ENCODE results near the gene MYL6. TPM values are rescaled to one million over a fixed set of nuclear protein-coding genes. Genes with fewer than 3 reads are reported as not detected.

MYL6 gene
- polyA plus RNA-seq, 1 of the 3 experiments (the other 2 are of a cell fraction): 4,697 TPM

DNA sequence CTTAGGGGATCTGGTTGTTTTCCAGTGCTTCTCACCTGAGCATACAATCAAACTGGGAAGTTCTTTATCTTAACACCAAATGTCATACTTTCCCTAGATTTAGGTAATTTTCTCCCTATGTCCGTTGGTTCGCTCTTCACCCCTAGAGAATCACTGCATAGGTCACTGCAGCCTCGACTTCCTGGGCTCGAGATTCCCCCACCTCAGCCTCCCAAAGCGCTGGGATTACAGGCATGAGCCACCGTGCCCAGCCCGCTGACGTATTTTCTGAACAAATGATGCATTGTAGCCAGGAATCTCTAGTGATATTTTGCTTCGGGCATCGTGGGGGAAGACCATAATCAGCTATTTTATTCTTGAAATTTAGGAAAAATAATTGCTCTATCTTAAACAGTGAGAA lies 42.8 kb upstream of the MYL6 start (continued):
- TF ChIP-seq YY1 (IDR thresholded peaks at IDR 0.05; ENCODE audit: low read depth): no peak

GRCh38 chr12:56116267-56117081 lies 41.7 kb upstream of the MYL6 start, which contains the start of gene RPL41:
Gene RPL41 (plus strand): TSS chr12:56116633.
- Histone ChIP-seq H3K4me2 (peak within 1 kb of the TSS; percentile 93), H3K9ac (peak within 1 kb of the TSS; percentile 97), H3K9me3 (no peaks in the 10 kb centered on the region), H3K27me3 (ENCODE audit: insufficient read depth) (no peaks in the 10 kb centered on the region), H3K4me3 (ENCODE audit: low read depth in 2 of 2, low read length in 1 of 2) (peak within 1 kb of the TSS; percentile 89 to 94), H3K79me2 (ENCODE audit: insufficient read depth) (peaks cover 40% of the 10 kb centered on the region), H3K9me2 (no peaks in the 10 kb centered on the region), H3F3A (replicated peaks; ENCODE audit: insufficient read depth) (peaks cover 45% of the 10 kb centered on the region), H3K27ac (ENCODE audit: low read depth in 2 of 2, low read length in 1 of 2) (peak within 1 kb of the TSS; percentile 93 to 95), H3K36me3 (replicated peaks in 1 of 2; ENCODE audit: control insufficient read depth in 1 of 2, insufficient read depth in 2 of 2, low read length in 1 of 2) (peaks cover 28 to 40% of the 10 kb centered on the region in 2 experiments), H4K20me1 (ENCODE audit: insufficient read depth) (peaks cover 3% of the 10 kb centered on the region; the same call in 1 of the 2 replicates), H2AFZ (ENCODE audit: low read depth) (peak within 1 kb of the TSS; percentile 96), H3K4me1 (ENCODE audit: control insufficient read depth in 1 of 2, insufficient read depth in 2 of 2, low read depth in 1 of 2, low read length in 1 of 2) (peaks cover 18 to 20% of the 10 kb centered on the region in 2 experiments; a peak in 3 of 4 replicates)
- CTCF ChIA-PET: interaction anchor here (0.9 to 16.0 kb wide), 7 partner anchors 11 to 120 kb away, joined by 3 to 272 read pairs (median 8); partner anchors contain the start of genes ESYT1, PA2G4, SMARCC2 and SUOX
- POLR2A ChIA-PET: interaction anchor here (0.6 to 2.5 kb wide), 10 partner anchors 9 to 1882 kb away, joined by 3 to 44 read pairs (median 4); partner anchors contain the start of genes ESYT1, IKZF4, PA2G4 and SMARCC2
- DNase-seq: peak; percentile 80
- WGBS (ENCODE audit: low lambda C conversion rate): under 1% methylated on average over 25 of the region's 34 CpGs
- TF ChIP-seq POLR2AphosphoS5 (IDR thresholded peaks at IDR 0.05; ENCODE audit: low read depth, low read length) (peak; percentile 100), NRF1 (IDR thresholded peaks at IDR 0.05; ENCODE audit: low read depth, low read length) (no peak), RFX5 (IDR thresholded peaks at IDR 0.05; ENCODE audit: low read length) (no peak; the same call in 1 of the 2 replicates), TCF12 (IDR thresholded peaks at IDR 0.05) (no peak; the same call in 1 of the 2 replicates), FOXJ3 (CRISPR knock-in tag; IDR thresholded peaks at IDR 0.05) (no peak), YY1 (IDR thresholded peaks at IDR 0.05; ENCODE audit: low read depth) (peak; percentile 91), MXI1 (IDR thresholded peaks at IDR 0.05; ENCODE audit: low read depth, low read length) (peak; percentile 82; the same call in 1 of the 2 replicates), ELF1 (IDR thresholded peaks at IDR 0.05) (peak; percentile 59), JUND (IDR thresholded peaks at IDR 0.05) (no peak), CHD2 (IDR thresholded peaks at IDR 0.05; ENCODE audit: low read length, partially characterized antibody) (peak; percentile 70), GABPA (IDR thresholded peaks at IDR 0.05; ENCODE audit: low read depth) (peak; percentile 86), RXRA (IDR thresholded peaks at IDR 0.05; ENCODE audit: borderline replicate concordance, low read depth) (no peak), NFIC (IDR thresholded peaks at IDR 0.05; ENCODE audit: borderline replicate concordance) (no peak), TEAD4 (IDR thresholded peaks at IDR 0.05; ENCODE audit: borderline replicate concordance, insufficient read depth) (no peak), SMC3 (IDR thresholded peaks at IDR 0.05; ENCODE audit: low read depth, low read length) (no peak)
- TF ChIP-seq, protein P1, sequence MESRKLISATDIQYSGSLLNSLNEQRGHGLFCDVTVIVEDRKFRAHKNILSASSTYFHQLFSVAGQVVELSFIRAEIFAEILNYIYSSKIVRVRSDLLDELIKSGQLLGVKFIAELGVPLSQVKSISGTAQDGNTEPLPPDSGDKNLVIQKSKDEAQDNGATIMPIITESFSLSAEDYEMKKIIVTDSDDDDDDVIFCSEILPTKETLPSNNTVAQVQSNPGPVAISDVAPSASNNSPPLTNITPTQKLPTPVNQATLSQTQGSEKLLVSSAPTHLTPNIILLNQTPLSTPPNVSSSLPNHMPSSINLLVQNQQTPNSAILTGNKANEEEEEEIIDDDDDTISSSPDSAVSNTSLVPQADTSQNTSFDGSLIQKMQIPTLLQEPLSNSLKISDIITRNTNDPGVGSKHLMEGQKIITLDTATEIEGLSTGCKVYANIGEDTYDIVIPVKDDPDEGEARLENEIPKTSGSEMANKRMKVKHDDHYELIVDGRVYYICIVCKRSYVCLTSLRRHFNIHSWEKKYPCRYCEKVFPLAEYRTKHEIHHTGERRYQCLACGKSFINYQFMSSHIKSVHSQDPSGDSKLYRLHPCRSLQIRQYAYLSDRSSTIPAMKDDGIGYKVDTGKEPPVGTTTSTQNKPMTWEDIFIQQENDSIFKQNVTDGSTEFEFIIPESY (IDR thresholded peaks at IDR 0.05; ENCODE audit: borderline replicate concordance, low read depth): no peak
- TF ChIP-seq, protein P2, sequence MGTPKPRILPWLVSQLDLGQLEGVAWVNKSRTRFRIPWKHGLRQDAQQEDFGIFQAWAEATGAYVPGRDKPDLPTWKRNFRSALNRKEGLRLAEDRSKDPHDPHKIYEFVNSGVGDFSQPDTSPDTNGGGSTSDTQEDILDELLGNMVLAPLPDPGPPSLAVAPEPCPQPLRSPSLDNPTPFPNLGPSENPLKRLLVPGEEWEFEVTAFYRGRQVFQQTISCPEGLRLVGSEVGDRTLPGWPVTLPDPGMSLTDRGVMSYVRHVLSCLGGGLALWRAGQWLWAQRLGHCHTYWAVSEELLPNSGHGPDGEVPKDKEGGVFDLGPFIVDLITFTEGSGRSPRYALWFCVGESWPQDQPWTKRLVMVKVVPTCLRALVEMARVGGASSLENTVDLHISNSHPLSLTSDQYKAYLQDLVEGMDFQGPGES (IDR thresholded peaks at IDR 0.05; ENCODE audit: low read depth, low read length): no peak
- TF ChIP-seq, protein P3, sequence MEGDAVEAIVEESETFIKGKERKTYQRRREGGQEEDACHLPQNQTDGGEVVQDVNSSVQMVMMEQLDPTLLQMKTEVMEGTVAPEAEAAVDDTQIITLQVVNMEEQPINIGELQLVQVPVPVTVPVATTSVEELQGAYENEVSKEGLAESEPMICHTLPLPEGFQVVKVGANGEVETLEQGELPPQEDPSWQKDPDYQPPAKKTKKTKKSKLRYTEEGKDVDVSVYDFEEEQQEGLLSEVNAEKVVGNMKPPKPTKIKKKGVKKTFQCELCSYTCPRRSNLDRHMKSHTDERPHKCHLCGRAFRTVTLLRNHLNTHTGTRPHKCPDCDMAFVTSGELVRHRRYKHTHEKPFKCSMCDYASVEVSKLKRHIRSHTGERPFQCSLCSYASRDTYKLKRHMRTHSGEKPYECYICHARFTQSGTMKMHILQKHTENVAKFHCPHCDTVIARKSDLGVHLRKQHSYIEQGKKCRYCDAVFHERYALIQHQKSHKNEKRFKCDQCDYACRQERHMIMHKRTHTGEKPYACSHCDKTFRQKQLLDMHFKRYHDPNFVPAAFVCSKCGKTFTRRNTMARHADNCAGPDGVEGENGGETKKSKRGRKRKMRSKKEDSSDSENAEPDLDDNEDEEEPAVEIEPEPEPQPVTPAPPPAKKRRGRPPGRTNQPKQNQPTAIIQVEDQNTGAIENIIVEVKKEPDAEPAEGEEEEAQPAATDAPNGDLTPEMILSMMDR (IDR thresholded peaks at IDR 0.05): no peak
- TF ChIP-seq, protein P4, sequence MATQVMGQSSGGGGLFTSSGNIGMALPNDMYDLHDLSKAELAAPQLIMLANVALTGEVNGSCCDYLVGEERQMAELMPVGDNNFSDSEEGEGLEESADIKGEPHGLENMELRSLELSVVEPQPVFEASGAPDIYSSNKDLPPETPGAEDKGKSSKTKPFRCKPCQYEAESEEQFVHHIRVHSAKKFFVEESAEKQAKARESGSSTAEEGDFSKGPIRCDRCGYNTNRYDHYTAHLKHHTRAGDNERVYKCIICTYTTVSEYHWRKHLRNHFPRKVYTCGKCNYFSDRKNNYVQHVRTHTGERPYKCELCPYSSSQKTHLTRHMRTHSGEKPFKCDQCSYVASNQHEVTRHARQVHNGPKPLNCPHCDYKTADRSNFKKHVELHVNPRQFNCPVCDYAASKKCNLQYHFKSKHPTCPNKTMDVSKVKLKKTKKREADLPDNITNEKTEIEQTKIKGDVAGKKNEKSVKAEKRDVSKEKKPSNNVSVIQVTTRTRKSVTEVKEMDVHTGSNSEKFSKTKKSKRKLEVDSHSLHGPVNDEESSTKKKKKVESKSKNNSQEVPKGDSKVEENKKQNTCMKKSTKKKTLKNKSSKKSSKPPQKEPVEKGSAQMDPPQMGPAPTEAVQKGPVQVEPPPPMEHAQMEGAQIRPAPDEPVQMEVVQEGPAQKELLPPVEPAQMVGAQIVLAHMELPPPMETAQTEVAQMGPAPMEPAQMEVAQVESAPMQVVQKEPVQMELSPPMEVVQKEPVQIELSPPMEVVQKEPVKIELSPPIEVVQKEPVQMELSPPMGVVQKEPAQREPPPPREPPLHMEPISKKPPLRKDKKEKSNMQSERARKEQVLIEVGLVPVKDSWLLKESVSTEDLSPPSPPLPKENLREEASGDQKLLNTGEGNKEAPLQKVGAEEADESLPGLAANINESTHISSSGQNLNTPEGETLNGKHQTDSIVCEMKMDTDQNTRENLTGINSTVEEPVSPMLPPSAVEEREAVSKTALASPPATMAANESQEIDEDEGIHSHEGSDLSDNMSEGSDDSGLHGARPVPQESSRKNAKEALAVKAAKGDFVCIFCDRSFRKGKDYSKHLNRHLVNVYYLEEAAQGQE (IDR thresholded peaks at IDR 0.05; ENCODE audit: low read depth, low read length): peak; percentile 74
- TF ChIP-seq, protein P5, sequence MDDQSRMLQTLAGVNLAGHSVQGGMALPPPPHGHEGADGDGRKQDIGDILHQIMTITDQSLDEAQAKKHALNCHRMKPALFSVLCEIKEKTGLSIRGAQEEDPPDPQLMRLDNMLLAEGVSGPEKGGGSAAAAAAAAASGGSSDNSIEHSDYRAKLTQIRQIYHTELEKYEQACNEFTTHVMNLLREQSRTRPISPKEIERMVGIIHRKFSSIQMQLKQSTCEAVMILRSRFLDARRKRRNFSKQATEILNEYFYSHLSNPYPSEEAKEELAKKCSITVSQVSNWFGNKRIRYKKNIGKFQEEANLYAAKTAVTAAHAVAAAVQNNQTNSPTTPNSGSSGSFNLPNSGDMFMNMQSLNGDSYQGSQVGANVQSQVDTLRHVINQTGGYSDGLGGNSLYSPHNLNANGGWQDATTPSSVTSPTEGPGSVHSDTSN (IDR thresholded peaks at IDR 0.05): no peak

Measured in SK-N-SH (cell line).